Thymus (tissue), 11 donors: Measurements from ENCODE around the gene SPOCK1. TPM values are rescaled to one million over a fixed set of nuclear protein-coding genes. Genes with fewer than 3 reads are reported as not detected.

Experiments used
- DNase-seq, 9 donors: peaks; one replicate each; pipeline ENCODE4 v3.0.0-alpha.2; 2013; ENCODE audit warnings: low spot score in 9 of 9, low read depth in 6 of 9, missing footprints in 1 of 9
- H3K27ac ChIP-seq, 2 donors: one replicate each; pipeline ENCODE4 v1.5.1; 2013; ENCODE audit warnings: control low read depth in 1 of 2, low read depth in 1 of 2, low read length in 1 of 2, mild to moderate bottlenecking in 1 of 2, moderate library complexity in 1 of 2
- H3K27me3 ChIP-seq, 2 donors: one replicate each; pipeline ENCODE4 v1.5.1; 2013; ENCODE audit warnings: low read length in 1 of 2; ENCODE audit not compliant: control insufficient read depth in 2 of 2, insufficient read depth in 1 of 2
- H3K36me3 ChIP-seq, 2 donors: one replicate each; pipeline ENCODE4 v1.5.1; 2013; ENCODE audit warnings: low read length in 1 of 2, mild to moderate bottlenecking in 1 of 2, moderate library complexity in 1 of 2; ENCODE audit not compliant: control insufficient read depth in 2 of 2, insufficient read depth in 2 of 2
- H3K4me1 ChIP-seq, 2 donors: one replicate each; pipeline ENCODE4 v1.5.1; 2013; ENCODE audit warnings: low read length in 2 of 2; ENCODE audit not compliant: control insufficient read depth in 2 of 2, insufficient read depth in 2 of 2
- H3K4me3 ChIP-seq, 2 donors: one replicate each; pipeline ENCODE4 v1.5.1; 2013; ENCODE audit warnings: low read length in 2 of 2, control low read depth in 1 of 2, mild to moderate bottlenecking in 1 of 2
- H3K9me3 ChIP-seq, 2 donors: one replicate each; pipeline ENCODE4 v1.5.1; 2013; ENCODE audit warnings: low read length in 1 of 2, mild to moderate bottlenecking in 1 of 2; ENCODE audit not compliant: control insufficient read depth in 2 of 2, insufficient read depth in 1 of 2
- WGBS: extraction: QIAGEN DNeasy Blood & Tissue Kit; methylation state at CpG from one replicate; pipeline ENCODE4 v1.1.7; 2013; 5-methylcytosine and 5-hydroxymethylcytosine counted together
- polyA plus RNA-seq: library from polyadenylated mRNA; stranded (reverse); fragments of 200-250 nt; gene quantifications from one replicate; pipeline ENCODE4 v1.2.3, GENCODE V29; 2013
- total RNA-seq: library from RNA; stranded (reverse); fragments of 120-200 nt; gene quantifications from one replicate; pipeline ENCODE4 v1.2.4, GENCODE V29; 2013
- donor health status: healthy.

The SPOCK1 gene
- total and polyA plus RNA-seq, 2 donors = 3.7 to 8.6 TPM

DNA sequence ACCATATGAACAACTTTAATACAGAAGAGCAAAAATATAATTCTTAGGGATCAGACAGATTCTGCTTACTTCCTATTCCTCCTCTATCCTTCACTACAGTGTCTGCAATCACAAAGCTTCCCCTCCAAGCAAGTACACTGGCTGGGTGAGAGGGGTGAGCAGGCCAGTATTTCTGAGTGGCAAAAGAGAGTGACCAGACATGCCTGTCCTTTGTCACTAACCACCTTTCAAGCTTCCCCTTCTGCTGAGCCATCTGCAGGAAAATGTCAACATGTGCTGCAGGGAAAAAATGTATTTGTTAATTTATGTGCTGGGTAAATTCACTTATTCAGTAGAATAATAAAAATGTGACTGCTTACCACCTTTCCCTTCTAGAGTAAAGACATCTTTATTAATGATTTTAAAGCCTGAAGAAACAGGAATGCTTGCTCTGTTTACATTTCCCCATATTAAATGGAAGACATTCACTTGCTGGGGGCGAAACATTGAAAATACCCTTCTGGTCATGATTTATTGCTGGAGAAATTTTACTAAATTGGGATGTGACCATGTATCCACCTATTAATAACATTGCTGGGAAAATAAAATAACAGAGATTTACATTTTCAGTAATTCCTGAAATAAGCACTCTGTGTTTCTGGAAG, 84.9 kb downstream of the SPOCK1 start:
- 92% methylated on average over 1 of the region's 1 CpG for WGBS
- no peaks in the 10 kb centered on the region for H3K27me3 ChIP-seq
- no peak overlapping the region for H3K27ac ChIP-seq
- no peaks in the 10 kb centered on the region for H3K9me3 ChIP-seq
- no peak for DNase-seq
- no peaks in the 10 kb centered on the region for H3K36me3 ChIP-seq
- H3K4me3 ChIP-seq = no peak overlapping the region
- H3K4me1 ChIP-seq = no peaks in the 10 kb centered on the region

DNA sequence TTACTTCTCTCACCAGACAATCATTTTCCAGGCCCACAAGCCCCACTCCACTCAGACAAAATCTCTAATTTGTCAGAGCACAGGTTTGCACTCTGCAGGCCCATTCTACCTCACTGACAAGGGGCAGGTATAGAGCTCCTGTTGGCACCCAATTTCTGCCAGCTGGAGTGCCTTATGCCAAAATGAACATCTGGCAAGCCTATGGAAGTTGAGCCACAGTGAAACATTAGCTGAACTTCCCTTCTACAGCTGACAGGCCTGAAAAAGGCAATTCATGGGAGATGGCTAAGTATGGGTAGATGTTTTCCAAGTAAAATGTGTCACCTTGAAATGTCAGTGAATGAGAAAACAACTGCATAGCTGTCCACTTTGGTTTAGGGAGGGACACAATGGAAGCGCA, 87.0 kb downstream of the SPOCK1 start:
- H3K4me1 ChIP-seq = no peaks in the 10 kb centered on the region
- H3K27ac ChIP-seq = no peak overlapping the region
- H3K27me3 ChIP-seq = no peaks in the 10 kb centered on the region
- H3K4me3 ChIP-seq = no peak overlapping the region
- no peaks in the 10 kb centered on the region for H3K9me3 ChIP-seq
- no peaks in the 10 kb centered on the region for H3K36me3 ChIP-seq
- WGBS = 100% methylated on average over 1 of the region's 1 CpG
- no peak for DNase-seq

DNA sequence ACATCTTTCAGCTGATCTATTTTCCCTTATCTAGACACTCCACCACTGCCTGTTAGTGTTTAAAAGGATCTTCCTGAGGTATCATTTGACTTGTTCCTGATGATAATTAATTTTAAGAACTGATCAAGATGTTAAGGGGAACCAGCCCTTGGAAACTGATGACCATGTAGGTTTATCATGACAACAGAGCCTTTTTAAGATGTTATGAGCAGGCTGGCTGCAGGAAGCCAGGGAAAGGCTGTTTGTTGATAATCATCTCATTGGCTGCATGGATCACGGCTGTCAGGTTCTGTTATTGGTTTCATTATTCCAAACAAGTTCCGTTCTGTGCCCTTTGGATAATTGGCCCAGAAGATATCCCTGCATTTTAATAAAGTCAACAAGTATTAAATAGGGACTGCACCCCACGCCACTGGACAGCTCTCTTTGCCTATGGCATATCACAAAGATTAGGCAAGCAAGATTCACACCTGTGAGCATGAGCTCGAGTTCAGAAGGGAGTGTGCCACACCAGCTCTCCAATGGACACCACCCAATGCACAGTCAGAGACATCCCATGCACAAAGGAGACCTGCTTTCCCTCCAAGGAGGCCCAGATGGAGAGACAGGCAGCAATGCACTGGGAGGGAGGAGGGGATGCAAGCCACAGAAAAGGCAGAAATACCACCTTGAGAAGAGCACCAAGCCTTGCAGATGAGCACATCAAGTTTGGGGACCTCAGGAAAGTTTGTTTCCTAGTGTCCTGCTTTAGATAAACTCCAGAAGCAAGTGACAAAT, 88.7 kb downstream of the SPOCK1 start:
- H3K4me1 ChIP-seq = no peaks in the 10 kb centered on the region
- H3K27ac ChIP-seq = no peak overlapping the region
- no peaks in the 10 kb centered on the region for H3K9me3 ChIP-seq
- 87% methylated on average over 4 of the region's 4 CpGs for WGBS
- DNase-seq = no peak
- no peaks in the 10 kb centered on the region for H3K27me3 ChIP-seq
- no peaks in the 10 kb centered on the region for H3K36me3 ChIP-seq
- no peak overlapping the region for H3K4me3 ChIP-seq

DNA sequence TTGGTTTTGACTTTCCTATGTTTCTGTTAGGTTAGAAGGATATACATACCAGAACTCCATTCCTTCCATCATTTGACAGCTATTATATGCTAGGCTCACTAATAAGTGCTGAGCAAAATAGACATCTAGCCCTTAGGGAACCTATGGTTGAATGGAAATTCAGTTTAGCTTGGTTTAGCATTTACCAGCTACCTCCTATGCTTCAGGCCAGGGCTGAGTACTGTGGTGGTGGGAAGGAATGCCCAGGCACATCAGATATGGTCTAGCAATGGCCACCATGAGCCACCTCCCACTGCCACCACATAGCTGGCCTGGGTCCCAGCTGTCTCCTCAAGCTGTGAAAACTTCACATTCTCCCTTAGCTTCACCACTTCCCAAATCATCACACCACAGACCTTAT, 89.4 kb downstream of the SPOCK1 start:
- H3K27me3 ChIP-seq = no peaks in the 10 kb centered on the region
- no peak for DNase-seq

DNA sequence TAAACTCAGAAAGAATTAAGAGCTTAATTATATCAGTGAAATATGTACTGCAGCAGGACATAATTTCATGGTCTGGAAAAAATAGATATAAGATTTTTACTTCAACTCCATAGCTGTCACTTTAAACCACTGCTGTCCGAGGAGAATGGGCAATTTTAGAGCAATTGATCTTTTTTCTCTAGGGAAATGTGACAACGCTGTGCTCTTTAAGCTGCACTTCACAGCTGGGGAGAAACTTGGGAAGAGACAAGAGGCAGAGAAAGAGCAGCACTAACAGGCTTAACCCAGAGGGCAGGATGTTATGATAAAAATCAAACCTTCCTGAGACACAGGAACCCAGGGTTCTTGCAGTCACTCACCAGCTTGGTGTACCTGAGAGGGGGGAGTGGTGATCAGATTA, 92.0 kb downstream of the SPOCK1 start:
- Histone ChIP-seq H3K4me3 (no peak overlapping the region), H3K36me3 (no peaks in the 10 kb centered on the region), H3K27ac (no peak overlapping the region), H3K4me1 (no peaks in the 10 kb centered on the region), H3K9me3 (no peaks in the 10 kb centered on the region), H3K27me3 (no peaks in the 10 kb centered on the region)
- WGBS = 71% methylated on average over 2 of the region's 2 CpGs
- DNase-seq = no peak

More for the DNA sequence above, 89.4 kb downstream of the SPOCK1 start:
- H3K36me3 ChIP-seq = no peaks in the 10 kb centered on the region
- H3K4me3 ChIP-seq = no peak overlapping the region
- H3K9me3 ChIP-seq = no peaks in the 10 kb centered on the region
- H3K27ac ChIP-seq = no peak overlapping the region
- H3K4me1 ChIP-seq = no peaks in the 10 kb centered on the region

DNA sequence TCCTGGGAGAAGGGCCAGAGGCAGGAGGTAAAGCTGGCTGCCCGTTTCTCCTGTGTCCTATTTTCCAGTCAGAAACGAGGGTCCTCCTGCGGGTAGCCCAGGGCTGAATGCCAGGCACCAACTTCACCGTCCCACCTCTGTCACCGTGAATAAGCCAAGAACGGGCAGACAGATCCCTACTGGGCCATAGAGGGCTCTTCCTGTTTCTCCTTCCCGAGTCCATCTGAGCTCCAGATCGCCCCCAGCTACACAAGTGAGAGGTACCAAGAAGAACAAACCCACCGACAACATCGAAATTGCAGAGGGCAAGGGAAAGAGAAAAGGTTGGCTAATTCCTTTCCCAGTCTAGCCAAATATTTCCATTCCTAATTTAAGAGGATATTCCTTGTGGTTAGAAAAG, 93.7 kb downstream of the SPOCK1 start:
- no peak for DNase-seq

DNA sequence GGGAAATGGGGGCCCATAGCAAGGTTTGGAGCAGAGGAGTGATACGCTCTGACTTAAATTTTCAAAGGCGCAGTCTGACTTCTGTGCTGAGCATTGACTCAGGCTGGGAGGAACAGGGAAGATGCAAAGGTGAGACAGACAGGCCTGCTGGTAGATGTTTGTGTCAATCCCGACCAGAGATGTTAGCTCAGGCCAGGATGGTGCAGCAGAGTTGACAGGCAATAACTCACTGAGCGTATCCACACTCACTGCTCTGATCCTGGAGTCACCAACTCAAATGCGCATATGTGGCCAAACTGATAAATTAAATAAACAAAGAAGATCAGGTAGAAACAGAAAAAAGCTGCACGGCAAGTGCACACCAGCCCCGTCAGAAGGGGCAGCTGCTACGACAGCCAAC, 95.3 kb downstream of the SPOCK1 start:
- Histone ChIP-seq H3K4me3 (no peak overlapping the region), H3K4me1 (no peaks in the 10 kb centered on the region), H3K27ac (no peak overlapping the region), H3K27me3 (no peaks in the 10 kb centered on the region), H3K36me3 (no peaks in the 10 kb centered on the region), H3K9me3 (no peaks in the 10 kb centered on the region)
- DNase-seq = no peak
- 93% methylated on average over 8 of the region's 8 CpGs for WGBS

More for the DNA sequence above, 93.7 kb downstream of the SPOCK1 start:
- Histone ChIP-seq H3K27ac (no peak overlapping the region), H3K4me3 (no peak overlapping the region), H3K36me3 (no peaks in the 10 kb centered on the region), H3K4me1 (no peaks in the 10 kb centered on the region), H3K9me3 (no peaks in the 10 kb centered on the region), H3K27me3 (no peaks in the 10 kb centered on the region)
- 83% methylated on average over 10 of the region's 10 CpGs for WGBS

DNA sequence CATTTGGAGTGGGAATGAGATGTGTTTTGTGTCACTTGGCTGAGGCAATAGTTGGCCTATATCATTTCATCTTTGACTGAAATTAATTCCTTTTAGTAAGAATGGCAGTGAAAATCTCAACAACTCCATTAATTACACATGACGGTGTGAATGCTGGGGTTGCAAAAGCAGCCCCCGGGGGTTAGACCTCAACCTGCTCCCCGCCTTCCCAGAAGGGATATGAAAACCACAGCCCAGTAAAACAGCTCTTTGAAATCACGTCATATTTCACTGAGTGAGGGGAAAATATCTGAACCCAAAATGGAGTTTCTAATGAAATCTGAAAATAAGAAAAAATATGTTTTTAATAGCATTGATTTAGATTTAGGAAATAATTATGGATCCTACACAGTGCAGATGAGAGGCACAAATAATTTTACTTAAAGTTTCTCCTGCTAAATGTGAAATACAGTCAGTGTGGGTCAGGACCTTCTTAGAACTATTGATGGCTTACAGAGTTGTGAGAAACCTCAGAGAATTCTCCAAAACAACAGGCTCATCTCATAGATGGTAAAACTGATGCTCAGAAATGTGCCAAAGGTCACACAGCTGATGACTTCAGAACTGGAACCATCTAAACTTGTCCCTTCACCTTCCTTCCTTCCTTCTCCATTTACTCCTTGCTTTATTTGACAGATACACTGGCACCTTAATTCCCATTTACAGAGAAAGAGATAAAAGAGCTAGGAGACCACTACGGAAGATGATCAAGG, 96.5 kb downstream of the SPOCK1 start:
- Histone ChIP-seq H3K4me1 (no peaks in the 10 kb centered on the region), H3K27ac (no peak overlapping the region), H3K9me3 (no peaks in the 10 kb centered on the region), H3K4me3 (no peak overlapping the region), H3K36me3 (no peaks in the 10 kb centered on the region), H3K27me3 (no peaks in the 10 kb centered on the region)
- DNase-seq = no peak
- WGBS = 61% methylated on average over 5 of the region's 5 CpGs

DNA sequence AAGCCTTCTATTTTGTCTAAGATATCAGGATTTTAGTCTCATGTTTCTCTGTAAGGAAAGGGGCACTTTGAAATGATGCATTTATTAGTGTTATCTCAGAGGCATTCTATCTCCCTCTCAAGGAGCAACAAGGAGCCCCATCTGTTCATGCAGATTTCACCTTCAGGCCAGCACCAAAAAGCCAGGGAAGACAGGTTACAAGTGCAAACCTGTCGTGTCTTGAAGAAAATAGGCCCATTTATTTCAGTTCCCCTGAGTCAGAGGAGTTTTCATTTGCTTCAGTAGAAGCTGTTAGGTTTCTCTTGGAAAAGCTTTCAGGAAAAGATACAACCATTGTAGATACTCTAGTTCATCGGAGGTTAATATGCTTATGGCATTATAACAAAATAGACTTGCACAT, 97.2 kb downstream of the SPOCK1 start:
- Histone ChIP-seq H3K4me3 (no peak overlapping the region), H3K27me3 (no peaks in the 10 kb centered on the region), H3K27ac (no peak overlapping the region), H3K9me3 (no peaks in the 10 kb centered on the region), H3K4me1 (no peaks in the 10 kb centered on the region), H3K36me3 (no peaks in the 10 kb centered on the region)
- no peak for DNase-seq
- 72% methylated on average over 2 of the region's 2 CpGs for WGBS
